HFFc6 (cell line): ENCODE measurements around the gene ZSWIM7. TPM values are rescaled to one million over a fixed set of nuclear protein-coding genes. Genes with fewer than 3 reads are reported as not detected.

Source experiments
- DNase-seq: peaks from one replicate; pipeline ENCODE4 v3.0.0-alpha.2; 2018
- H3K27ac Mint-ChIP-seq: 2 replicates; pipeline ENCODE4 v1.8.0; 2020; ENCODE audit warnings: mild to moderate bottlenecking, mixed read lengths
- H3K27me3 Mint-ChIP-seq: 2 replicates; pipeline ENCODE4 v1.8.0; 2021; ENCODE audit warnings: mild to moderate bottlenecking, moderate library complexity, mixed read lengths; ENCODE audit not compliant: insufficient read depth
- H3K36me3 Mint-ChIP-seq: 2 replicates; pipeline ENCODE4 v1.8.0; 2021; ENCODE audit warnings: low read depth, mixed read lengths
- H3K4me1 Mint-ChIP-seq: 2 replicates; pipeline ENCODE4 v1.8.0; 2020; ENCODE audit warnings: low read depth, mixed read lengths
- H3K4me3 Mint-ChIP-seq: 2 replicates; pipeline ENCODE4 v1.8.0; 2020; ENCODE audit warnings: mild to moderate bottlenecking, moderate library complexity, mixed read lengths
- H3K9me3 Mint-ChIP-seq: 2 replicates; pipeline ENCODE4 v1.8.0; 2020; ENCODE audit warnings: mild to moderate bottlenecking, mixed read lengths
- CTCF ChIP-seq: fragments of 200-600 bp; sonication (generic); IDR thresholded peaks from 2 replicates; pipeline ENCODE4 v1.5.0; 2021; ENCODE audit warnings: antibody characterized with exemption, mild to moderate bottlenecking
- total RNA-seq, 6 experiments: library from RNA; stranded (reverse); fragmentation: NEBNext Ultra II Directional; extraction: Animal tissue kit (Norgen Biotek cat#: 25700); gene quantifications; 2 replicates in 1 of 6; 3 replicates in 5 of 6; pipeline ENCODE4 v1.2.3, GENCODE V29; 2021

ZSWIM7 gene
- total RNA-seq, 6 experiments from 2014 or later = 11.4 to 17.7 (median 15.5) TPM

GRCh38 chr17:16025202-16025601 is 25.7 kb upstream of the ZSWIM7 start:
- H3K4me3 Mint-ChIP-seq = no peak overlapping the region
- H3K27me3 Mint-ChIP-seq = peaks cover 3% of the 10 kb centered on the region; the same call in 1 of the 2 replicates
- no peak overlapping the region for H3K27ac Mint-ChIP-seq
- peaks cover 35% of the 10 kb centered on the region for H3K4me1 Mint-ChIP-seq
- DNase-seq = no peak
- peaks cover 71% of the 10 kb centered on the region for H3K36me3 Mint-ChIP-seq
- no peak for TF ChIP-seq CTCF
- no peaks in the 10 kb centered on the region for H3K9me3 Mint-ChIP-seq

GRCh38 chr17:16023881-16024280 is 24.4 kb upstream of the ZSWIM7 start:
- H3K27ac Mint-ChIP-seq = no peak overlapping the region
- H3K36me3 Mint-ChIP-seq = peaks cover 63% of the 10 kb centered on the region
- no peak for DNase-seq
- TF ChIP-seq CTCF = no peak
- H3K27me3 Mint-ChIP-seq = peaks cover 3% of the 10 kb centered on the region; the same call in 1 of the 2 replicates
- peaks cover 26% of the 10 kb centered on the region for H3K4me1 Mint-ChIP-seq
- no peaks in the 10 kb centered on the region for H3K9me3 Mint-ChIP-seq
- no peak overlapping the region for H3K4me3 Mint-ChIP-seq

- DNase-seq = no peak
- Mint-ChIP-seq H3K4me1 (peaks cover 8% of the 10 kb centered on the region), H3K27me3 (peaks cover 6% of the 10 kb centered on the region; the same call in 1 of the 2 replicates), H3K9me3 (no peaks in the 10 kb centered on the region), H3K27ac (no peak overlapping the region; the same call in 1 of the 2 replicates), H3K36me3 (peaks cover 40% of the 10 kb centered on the region), H3K4me3 (no peak overlapping the region)
- TF ChIP-seq CTCF = no peak
Observed at GRCh38 chr17:16019347-16019746, 19.8 kb upstream of the ZSWIM7 start.

GRCh38 chr17:16013943-16014407 is 14.5 kb upstream of the ZSWIM7 start:
- H3K4me3 Mint-ChIP-seq = no peak overlapping the region
- no peaks in the 10 kb centered on the region for H3K9me3 Mint-ChIP-seq
- H3K4me1 Mint-ChIP-seq = peaks cover 28% of the 10 kb centered on the region
- peaks cover 4% of the 10 kb centered on the region; the same call in 1 of the 2 replicates for H3K27me3 Mint-ChIP-seq
- peak; percentile 85 for TF ChIP-seq CTCF
- H3K36me3 Mint-ChIP-seq = peaks cover 36% of the 10 kb centered on the region
- peak overlapping the region; percentile 70 for H3K27ac Mint-ChIP-seq
- DNase-seq = peak; percentile 67

GRCh38 chr17:16007439-16007838 is 7.9 kb upstream of the ZSWIM7 start:
- peaks cover 66% of the 10 kb centered on the region for H3K36me3 Mint-ChIP-seq
- H3K4me1 Mint-ChIP-seq = peaks cover 10% of the 10 kb centered on the region
- no peak overlapping the region for H3K27ac Mint-ChIP-seq
- H3K4me3 Mint-ChIP-seq = no peak overlapping the region
- no peaks in the 10 kb centered on the region for H3K27me3 Mint-ChIP-seq
- H3K9me3 Mint-ChIP-seq = no peaks in the 10 kb centered on the region
- DNase-seq = no peak
- TF ChIP-seq CTCF = no peak
